ENCODE results near the gene AGPAT3.

DNA sequence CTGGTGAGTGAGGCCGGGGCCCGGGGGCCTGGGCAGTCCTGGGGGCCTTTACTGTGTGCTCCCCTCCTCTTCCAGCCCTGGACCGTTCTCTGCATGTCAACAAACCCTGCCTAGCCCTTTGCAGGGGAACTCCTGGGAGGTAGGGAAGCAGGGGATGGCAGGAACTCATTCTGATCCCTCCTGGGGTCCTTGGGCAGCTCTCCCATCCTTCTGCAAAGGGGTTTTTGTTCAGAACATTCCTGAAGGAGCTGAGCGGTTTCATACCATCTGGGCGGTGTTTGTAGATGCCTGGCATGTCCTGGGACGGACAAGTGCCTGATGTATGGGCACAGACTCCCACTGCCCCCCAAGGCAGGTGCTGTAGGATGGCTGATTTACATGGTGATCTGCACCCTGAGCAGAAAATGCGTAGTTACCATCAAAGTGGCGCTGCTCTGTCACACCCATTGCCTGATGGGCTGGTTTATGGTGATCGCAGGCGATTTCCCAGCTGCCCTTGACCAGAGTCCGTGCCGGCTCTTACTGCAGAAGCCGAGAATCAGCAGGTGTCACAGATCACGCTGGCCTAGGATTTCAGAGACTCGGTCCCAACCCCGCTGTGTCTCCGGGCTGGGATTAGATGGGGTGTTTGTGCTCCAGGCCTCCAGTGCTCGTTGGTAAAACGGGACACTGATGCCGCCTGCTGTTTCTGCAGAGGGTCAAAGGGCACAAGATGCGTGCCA is 75.5 kb downstream of the AGPAT3 start:
- TF ChIP-seq POLR2A (IDR thresholded peaks at IDR 0.05; ENCODE audit: low read depth, low read length) = no peak
- TF ChIP-seq POLR2AphosphoS5 (IDR thresholded peaks at IDR 0.05; ENCODE audit: low read depth, low read length) = no peak
- TF ChIP-seq TAF1 (IDR thresholded peaks at IDR 0.05; ENCODE audit: borderline replicate concordance, low read depth, low read length) = no peak

All from GM12892 (cell line).